ENCODE measurements around the gene FGA.
A peak's percentile ranks its signal among the peaks of the same experiment; 100 is the strongest.

FGA gene

DNA sequence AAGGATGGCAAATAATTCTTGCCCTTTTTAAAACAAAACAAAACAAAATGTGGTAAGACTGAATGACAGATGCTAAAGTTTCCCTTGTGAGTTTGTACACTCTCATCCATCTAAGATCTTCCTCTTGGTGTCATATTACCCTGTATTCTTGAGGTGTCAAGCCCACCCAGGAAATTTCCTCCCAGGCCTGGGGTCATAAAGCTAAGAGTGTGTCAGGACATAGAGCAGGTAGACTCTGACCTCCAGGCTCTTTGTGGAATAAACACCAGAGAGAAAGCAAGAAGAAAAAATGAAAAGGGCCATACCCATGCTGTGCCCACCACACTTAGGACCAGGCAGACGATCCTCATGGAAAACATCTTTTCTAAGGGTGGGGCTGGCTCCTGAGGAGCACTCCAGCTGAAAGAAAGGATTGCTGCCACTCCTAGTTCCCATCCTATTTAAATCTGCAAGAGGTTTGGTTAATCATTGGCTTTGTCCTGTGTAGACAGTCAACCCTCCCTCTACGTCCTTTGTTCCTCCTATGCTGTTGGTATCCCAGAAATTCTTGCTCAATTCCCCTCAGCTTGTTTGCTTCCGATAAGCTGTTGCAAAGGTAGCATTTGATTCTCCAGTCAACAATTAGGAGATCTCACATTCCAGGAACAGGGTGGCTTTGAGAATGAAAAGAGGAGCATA is at the start of gene FGA:
TSS of gene FGA (minus strand) at position 414 of the 678 bp plus-strand sequence. CDS start at position 359, 55 bp downstream.
- H3K4me3 ChIP-seq (ENCODE audit: low read depth in 1 of 2, low read length in 2 of 2) = no peak within 1 kb of the TSS
- no peak within 1 kb of the TSS for H3K9ac ChIP-seq (ENCODE audit: low read depth in 1 of 2, low read length in 2 of 2)
- peaks cover 0 to 6% of the 10 kb centered on the region in 2 donors for H3K4me1 ChIP-seq (ENCODE audit: control insufficient read depth in 1 of 2, insufficient read depth in 2 of 2, low read length in 2 of 2)
- no peaks in the 10 kb centered on the region for H3K27me3 ChIP-seq (ENCODE audit: control insufficient read depth in 1 of 2, insufficient read depth in 2 of 2, low read length in 2 of 2)
- no peak within 1 kb of the TSS for H3K27ac ChIP-seq (ENCODE audit: low read depth, low read length)
- no peaks in the 10 kb centered on the region for H3K9me3 ChIP-seq (ENCODE audit: control insufficient read depth in 1 of 2, low read length in 2 of 2)
- H3K36me3 ChIP-seq (ENCODE audit: control insufficient read depth in 1 of 2, insufficient read depth in 2 of 2, low read length in 2 of 2) = no peaks in the 10 kb centered on the region

- no peak overlapping the region for H3K27ac ChIP-seq (ENCODE audit: low read depth, low read length)
- H3K9ac ChIP-seq (ENCODE audit: low read depth in 1 of 2, low read length in 2 of 2) = no peak overlapping the region
- H3K27me3 ChIP-seq (ENCODE audit: control insufficient read depth in 1 of 2, insufficient read depth in 2 of 2, low read length in 2 of 2) = no peaks in the 10 kb centered on the region
- H3K4me3 ChIP-seq (ENCODE audit: low read depth in 1 of 2, low read length in 2 of 2) = no peak overlapping the region
- no peaks in the 10 kb centered on the region for H3K9me3 ChIP-seq (ENCODE audit: control insufficient read depth in 1 of 2, low read length in 2 of 2)
- no peaks in the 10 kb centered on the region for H3K36me3 ChIP-seq (ENCODE audit: control insufficient read depth in 1 of 2, insufficient read depth in 2 of 2, low read length in 2 of 2)
- no peaks in the 10 kb centered on the region for H3K4me1 ChIP-seq (ENCODE audit: control insufficient read depth in 1 of 2, insufficient read depth in 2 of 2, low read length in 2 of 2)
Measured at GRCh38 chr4:154634058-154634457, 43.5 kb upstream of the FGA start.

GRCh38 chr4:154631828-154632227 is 41.3 kb upstream of the FGA start:
- no peaks in the 10 kb centered on the region for H3K36me3 ChIP-seq (ENCODE audit: control insufficient read depth in 1 of 2, insufficient read depth in 2 of 2, low read length in 2 of 2)
- H3K4me1 ChIP-seq (ENCODE audit: control insufficient read depth in 1 of 2, insufficient read depth in 2 of 2, low read length in 2 of 2) = peaks cover 3 to 6% of the 10 kb centered on the region in 2 donors
- no peak overlapping the region for H3K4me3 ChIP-seq (ENCODE audit: low read depth in 1 of 2, low read length in 2 of 2)
- H3K27ac ChIP-seq (ENCODE audit: low read depth, low read length) = no peak overlapping the region
- H3K9me3 ChIP-seq (ENCODE audit: control insufficient read depth in 1 of 2, low read length in 2 of 2) = no peaks in the 10 kb centered on the region
- H3K27me3 ChIP-seq (ENCODE audit: control insufficient read depth in 1 of 2, insufficient read depth in 2 of 2, low read length in 2 of 2) = peaks cover 0 to 5% of the 10 kb centered on the region in 2 donors
- H3K9ac ChIP-seq (ENCODE audit: low read depth in 1 of 2, low read length in 2 of 2) = no peak overlapping the region

GRCh38 chr4:154630324-154630723 is 39.8 kb upstream of the FGA start:
- Histone ChIP-seq H3K27ac (ENCODE audit: low read depth, low read length) (no peak overlapping the region), H3K27me3 (ENCODE audit: control insufficient read depth in 1 of 2, insufficient read depth in 2 of 2, low read length in 2 of 2) (peaks cover 0 to 5% of the 10 kb centered on the region in 2 donors), H3K9ac (ENCODE audit: low read depth in 1 of 2, low read length in 2 of 2) (no peak overlapping the region), H3K36me3 (ENCODE audit: control insufficient read depth in 1 of 2, insufficient read depth in 2 of 2, low read length in 2 of 2) (no peaks in the 10 kb centered on the region), H3K9me3 (ENCODE audit: control insufficient read depth in 1 of 2, low read length in 2 of 2) (no peaks in the 10 kb centered on the region), H3K4me3 (ENCODE audit: low read depth in 1 of 2, low read length in 2 of 2) (no peak overlapping the region), H3K4me1 (ENCODE audit: control insufficient read depth in 1 of 2, insufficient read depth in 2 of 2, low read length in 2 of 2) (peaks cover 3 to 13% of the 10 kb centered on the region in 2 donors)

GRCh38 chr4:154626793-154627484 is 36.4 kb upstream of the FGA start:
- no peaks in the 10 kb centered on the region for H3K36me3 ChIP-seq (ENCODE audit: control insufficient read depth in 1 of 2, insufficient read depth in 2 of 2, low read length in 2 of 2)
- peaks cover 0 to 5% of the 10 kb centered on the region in 2 donors for H3K27me3 ChIP-seq (ENCODE audit: control insufficient read depth in 1 of 2, insufficient read depth in 2 of 2, low read length in 2 of 2)
- peak overlapping the region in 1 of 2 donors; percentile 36 for H3K9ac ChIP-seq (ENCODE audit: low read depth in 1 of 2, low read length in 2 of 2)
- H3K27ac ChIP-seq (ENCODE audit: low read depth, low read length) = no peak overlapping the region
- no peaks in the 10 kb centered on the region for H3K9me3 ChIP-seq (ENCODE audit: control insufficient read depth in 1 of 2, low read length in 2 of 2)
- H3K4me1 ChIP-seq (ENCODE audit: control insufficient read depth in 1 of 2, insufficient read depth in 2 of 2, low read length in 2 of 2) = peaks cover 3 to 13% of the 10 kb centered on the region in 2 donors
- peak overlapping the region; percentile 61 to 65 for H3K4me3 ChIP-seq (ENCODE audit: low read depth in 1 of 2, low read length in 2 of 2)

DNA sequence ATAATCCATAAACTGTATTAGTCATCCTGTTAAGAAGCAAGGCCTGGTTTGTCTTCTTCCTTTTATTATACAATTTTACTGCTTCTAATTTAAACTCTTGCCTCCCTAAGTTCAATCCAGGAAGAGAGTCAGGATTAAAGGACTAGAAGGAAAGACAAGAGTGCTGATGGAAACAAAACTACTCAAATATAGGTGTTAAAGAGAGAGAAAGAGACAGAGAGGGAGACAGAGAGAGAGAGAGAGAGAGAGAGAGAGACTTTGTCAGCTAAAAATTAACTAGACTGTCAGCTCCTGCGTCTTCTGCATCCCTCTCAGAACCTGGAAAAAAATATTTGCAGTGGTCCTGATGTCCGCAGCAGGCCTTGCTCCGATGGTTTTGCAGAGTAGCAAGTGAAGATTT is 35.4 kb upstream of the FGA start:
- Histone ChIP-seq H3K4me3 (ENCODE audit: low read depth in 1 of 2, low read length in 2 of 2) (no peak overlapping the region), H3K27ac (ENCODE audit: low read depth, low read length) (no peak overlapping the region), H3K36me3 (ENCODE audit: control insufficient read depth in 1 of 2, insufficient read depth in 2 of 2, low read length in 2 of 2) (no peaks in the 10 kb centered on the region), H3K9me3 (ENCODE audit: control insufficient read depth in 1 of 2, low read length in 2 of 2) (no peaks in the 10 kb centered on the region), H3K27me3 (ENCODE audit: control insufficient read depth in 1 of 2, insufficient read depth in 2 of 2, low read length in 2 of 2) (peaks cover 0 to 5% of the 10 kb centered on the region in 2 donors), H3K4me1 (ENCODE audit: control insufficient read depth in 1 of 2, insufficient read depth in 2 of 2, low read length in 2 of 2) (peaks cover 3 to 13% of the 10 kb centered on the region in 2 donors), H3K9ac (ENCODE audit: low read depth in 1 of 2, low read length in 2 of 2) (no peak overlapping the region)

- no peak overlapping the region for H3K27ac ChIP-seq (ENCODE audit: low read depth, low read length)
- no peak overlapping the region for H3K9ac ChIP-seq (ENCODE audit: low read depth in 1 of 2, low read length in 2 of 2)
- no peaks in the 10 kb centered on the region for H3K9me3 ChIP-seq (ENCODE audit: control insufficient read depth in 1 of 2, low read length in 2 of 2)
- peaks cover 0 to 5% of the 10 kb centered on the region in 2 donors for H3K27me3 ChIP-seq (ENCODE audit: control insufficient read depth in 1 of 2, insufficient read depth in 2 of 2, low read length in 2 of 2)
- peaks cover 3 to 13% of the 10 kb centered on the region in 2 donors for H3K4me1 ChIP-seq (ENCODE audit: control insufficient read depth in 1 of 2, insufficient read depth in 2 of 2, low read length in 2 of 2)
- no peaks in the 10 kb centered on the region for H3K36me3 ChIP-seq (ENCODE audit: control insufficient read depth in 1 of 2, insufficient read depth in 2 of 2, low read length in 2 of 2)
- no peak overlapping the region for H3K4me3 ChIP-seq (ENCODE audit: low read depth in 1 of 2, low read length in 2 of 2)
Measured at GRCh38 chr4:154623995-154624394, 33.5 kb upstream of the FGA start.

- Histone ChIP-seq H3K27ac (ENCODE audit: low read depth, low read length) (no peak overlapping the region), H3K4me3 (ENCODE audit: low read depth in 1 of 2, low read length in 2 of 2) (no peak overlapping the region), H3K27me3 (ENCODE audit: control insufficient read depth in 1 of 2, insufficient read depth in 2 of 2, low read length in 2 of 2) (peaks cover 0 to 2% of the 10 kb centered on the region in 2 donors), H3K36me3 (ENCODE audit: control insufficient read depth in 1 of 2, insufficient read depth in 2 of 2, low read length in 2 of 2) (no peaks in the 10 kb centered on the region), H3K9ac (ENCODE audit: low read depth in 1 of 2, low read length in 2 of 2) (no peak overlapping the region), H3K9me3 (ENCODE audit: control insufficient read depth in 1 of 2, low read length in 2 of 2) (no peaks in the 10 kb centered on the region), H3K4me1 (ENCODE audit: control insufficient read depth in 1 of 2, insufficient read depth in 2 of 2, low read length in 2 of 2) (peaks cover 3 to 13% of the 10 kb centered on the region in 2 donors)
Measured at GRCh38 chr4:154623436-154623835, 32.9 kb upstream of the FGA start.

DNA sequence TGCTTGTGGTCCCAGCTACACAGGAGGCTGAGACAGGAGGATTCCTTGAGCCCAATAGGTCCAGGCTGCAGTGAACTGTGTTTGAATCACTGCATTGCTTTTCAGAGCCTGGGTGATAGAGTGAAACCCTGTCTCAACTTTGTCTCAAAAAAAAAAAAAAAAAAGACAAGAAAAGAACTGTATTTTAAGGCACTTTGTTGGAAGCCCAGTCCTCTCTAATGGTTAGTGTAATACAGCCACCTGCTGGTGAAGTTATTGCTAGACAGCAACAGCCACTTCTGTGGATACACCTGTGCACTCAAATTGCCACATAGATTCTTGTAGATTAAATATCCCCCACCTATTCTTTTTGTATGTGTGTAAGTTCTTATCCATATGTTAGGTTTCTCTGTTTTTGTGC is 32.1 kb upstream of the FGA start:
- no peak overlapping the region for H3K9ac ChIP-seq (ENCODE audit: low read depth in 1 of 2, low read length in 2 of 2)
- H3K27me3 ChIP-seq (ENCODE audit: control insufficient read depth in 1 of 2, insufficient read depth in 2 of 2, low read length in 2 of 2) = no peaks in the 10 kb centered on the region
- H3K27ac ChIP-seq (ENCODE audit: low read depth, low read length) = no peak overlapping the region
- peaks cover 8 to 13% of the 10 kb centered on the region in 2 donors for H3K4me1 ChIP-seq (ENCODE audit: control insufficient read depth in 1 of 2, insufficient read depth in 2 of 2, low read length in 2 of 2)
- H3K4me3 ChIP-seq (ENCODE audit: low read depth in 1 of 2, low read length in 2 of 2) = no peak overlapping the region
- H3K36me3 ChIP-seq (ENCODE audit: control insufficient read depth in 1 of 2, insufficient read depth in 2 of 2, low read length in 2 of 2) = no peaks in the 10 kb centered on the region
- H3K9me3 ChIP-seq (ENCODE audit: control insufficient read depth in 1 of 2, low read length in 2 of 2) = no peaks in the 10 kb centered on the region

DNA sequence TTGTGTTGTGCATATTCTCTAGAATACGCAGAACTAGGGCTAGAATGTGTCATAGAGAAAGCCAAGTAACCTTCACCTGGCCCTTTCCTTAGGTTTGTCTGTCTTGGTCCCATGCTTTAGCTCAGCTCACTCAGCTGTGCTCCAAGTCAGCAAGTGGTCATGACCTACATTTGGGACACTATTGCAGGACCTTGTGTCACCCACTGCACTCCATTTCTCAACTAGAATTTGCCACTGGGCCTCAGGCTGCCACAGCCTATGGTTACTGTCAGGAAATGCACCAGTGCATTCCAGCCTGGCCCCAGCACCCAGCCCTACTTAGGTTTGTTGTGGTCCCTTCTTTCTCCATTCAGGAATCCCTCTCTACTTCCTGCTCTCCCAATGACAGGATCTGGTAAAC is 29.6 kb upstream of the FGA start:
- H3K9me3 ChIP-seq (ENCODE audit: control insufficient read depth in 1 of 2, low read length in 2 of 2) = no peaks in the 10 kb centered on the region
- no peaks in the 10 kb centered on the region for H3K27me3 ChIP-seq (ENCODE audit: control insufficient read depth in 1 of 2, insufficient read depth in 2 of 2, low read length in 2 of 2)
- peaks cover 0 to 18% of the 10 kb centered on the region in 2 donors for H3K4me1 ChIP-seq (ENCODE audit: control insufficient read depth in 1 of 2, insufficient read depth in 2 of 2, low read length in 2 of 2)
- H3K9ac ChIP-seq (ENCODE audit: low read depth in 1 of 2, low read length in 2 of 2) = no peak overlapping the region
- no peaks in the 10 kb centered on the region for H3K36me3 ChIP-seq (ENCODE audit: control insufficient read depth in 1 of 2, insufficient read depth in 2 of 2, low read length in 2 of 2)
- H3K27ac ChIP-seq (ENCODE audit: low read depth, low read length) = no peak overlapping the region
- no peak overlapping the region for H3K4me3 ChIP-seq (ENCODE audit: low read depth in 1 of 2, low read length in 2 of 2)
